HUDEP-2 (cell line): ENCODE measurements around the gene KLC4.

Experiments
- DNase-seq, 76 experiments: peaks; one replicate each; lab custom pipeline; 2025; ENCODE audit not compliant: unreplicated experiment in 76 of 76; lab: John Stamatoyannopoulos, UW

The KLC4 gene

GRCh38 chr6:43120944-43121913 is 61.8 kb downstream of the KLC4 start:
- no peak for DNase-seq

- no peak for DNase-seq
These were observed 62.7 kb downstream of the KLC4 start for GRCh38 chr6:43122146-43122545.

GRCh38 chr6:43123461-43124314 is 64.3 kb downstream of the KLC4 start:
- no peak for DNase-seq

GRCh38 chr6:43124481-43124880 is 65.0 kb downstream of the KLC4 start:
- DNase-seq, result no peak
